ENCODE data around the gene PIK3C2B. TPM values are rescaled to one million over a fixed set of nuclear protein-coding genes. Genes with fewer than 3 reads are reported as not detected.

The PIK3C2B gene
- total RNA-seq, 2 experiments from 2014 or later: 23.3 to 25.0 TPM

GRCh38 chr1:204513117-204513716 lies 18.6 kb upstream of the PIK3C2B start:
- CTCF ChIA-PET: interaction anchor here (0.7 to 2.1 kb wide), 5 partner anchors 10 to 82 kb away, joined by 3 to 8 read pairs (median 4); no protein-coding TSS in a partner anchor
- POLR2A ChIA-PET: interaction anchor here (0.7 kb wide), 1 partner anchor 21 kb away, joined by 4 read pairs; no protein-coding TSS in a partner anchor

DNA sequence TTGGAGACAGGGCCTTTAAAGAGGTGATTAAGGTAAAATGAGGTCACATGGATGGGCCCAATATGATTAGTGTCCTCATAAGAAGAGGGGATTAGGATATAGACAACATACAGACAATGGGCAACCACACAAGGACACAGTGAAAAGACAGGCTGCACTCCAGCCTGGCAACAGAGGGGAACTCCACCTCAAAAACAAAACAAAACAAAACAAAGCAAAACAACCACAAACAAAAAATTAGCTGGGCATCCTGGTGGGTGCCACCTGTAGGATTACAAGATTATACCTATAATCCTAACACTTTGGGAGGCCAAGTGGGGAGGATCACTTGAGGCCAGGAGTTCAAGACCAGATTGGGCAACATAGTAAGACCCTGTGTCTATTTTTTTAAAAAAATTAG lies 16.8 kb upstream of the PIK3C2B start:
- ChIA-PET CTCF (no interaction called here), POLR2A (no interaction called here)

DNA sequence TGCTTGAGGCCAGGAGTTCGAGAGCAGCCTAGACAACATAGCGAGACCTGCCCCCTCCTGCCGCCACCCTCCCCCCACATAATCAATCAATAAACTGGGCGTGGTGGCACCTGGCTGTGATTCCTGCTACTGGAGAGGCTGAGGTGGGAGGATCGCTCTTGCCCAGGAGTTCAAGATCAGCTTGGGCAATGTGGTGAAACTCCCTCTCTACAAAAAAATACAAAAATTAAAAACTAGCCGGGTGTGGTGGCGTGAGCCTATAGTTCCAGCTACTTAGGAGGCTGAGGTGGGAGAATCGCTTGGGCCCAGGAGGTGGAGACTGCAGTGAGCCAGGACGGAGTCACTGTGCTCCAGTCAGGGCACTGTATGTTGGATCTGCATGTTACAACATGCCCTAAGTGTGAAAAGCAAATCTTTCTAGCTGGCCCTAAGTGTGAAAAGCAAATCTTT lies 14.6 kb upstream of the PIK3C2B start:
- CTCF ChIA-PET: interaction anchor here (0.7 to 1.9 kb wide), 2 partner anchors 63 to 332 kb away, joined by 4 read pairs; no protein-coding TSS in a partner anchor
- POLR2A ChIA-PET: no interaction called here

DNA sequence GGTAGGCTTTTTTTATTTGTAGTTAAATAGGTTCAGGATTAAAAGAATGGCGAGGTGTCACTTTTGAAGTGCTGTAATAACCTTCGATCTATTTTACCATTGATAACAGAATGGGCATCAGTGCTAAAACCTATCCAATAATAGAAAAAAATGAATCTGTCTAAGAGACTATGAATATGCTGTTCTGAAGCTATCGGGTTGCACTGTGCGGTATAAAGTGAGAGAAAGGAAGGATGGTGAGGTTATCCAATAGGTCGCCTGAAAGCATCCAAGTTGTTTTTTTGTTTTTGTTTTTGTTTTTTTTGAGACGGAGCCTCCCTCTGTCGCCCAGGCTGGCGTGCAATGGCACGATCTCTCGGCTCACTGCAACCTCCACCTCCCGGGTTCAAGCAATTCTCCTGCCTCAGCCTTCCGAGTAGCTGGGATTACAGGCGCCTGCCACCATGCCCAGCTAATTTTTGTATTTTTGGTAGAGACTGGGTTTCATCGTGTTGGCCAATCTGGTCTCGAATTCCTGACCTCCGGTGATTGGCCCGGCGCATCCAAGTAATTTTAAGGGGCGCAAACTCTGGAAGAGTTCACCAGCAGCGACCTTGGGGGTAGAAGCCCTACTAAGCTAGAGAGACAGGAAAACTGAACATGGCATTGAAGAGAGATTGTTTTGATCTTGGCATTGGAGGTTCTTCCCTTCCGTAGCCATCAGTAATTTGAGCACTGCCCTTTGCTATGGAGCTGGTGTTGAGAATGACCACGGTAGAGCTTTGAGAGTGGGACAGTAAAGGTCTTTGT lies 12.9 kb upstream of the PIK3C2B start:
- ChIA-PET POLR2A (interaction anchor here (0.5 to 3.8 kb wide), 3 partner anchors 8 to 97 kb away, joined by 3 to 48 read pairs (median 6); partner anchors contain the start of gene MDM4), CTCF (interaction anchor here (0.6 to 17.2 kb wide), 7 partner anchors 9 to 109 kb away, joined by 3 to 397 read pairs (median 16); partner anchors contain the start of genes MDM4 and PIK3C2B)

GRCh38 chr1:204506969-204507316 lies 12.3 kb upstream of the PIK3C2B start:
- ChIA-PET POLR2A (interaction anchor here (0.6 to 3.8 kb wide), 8 partner anchors 9 to 111 kb away, joined by 3 to 48 read pairs (median 5); partner anchors contain the start of genes MDM4 and PIK3C2B), CTCF (interaction anchor here (0.6 to 17.2 kb wide), 7 partner anchors 9 to 76 kb away, joined by 3 to 397 read pairs (median 16); partner anchors contain the start of genes MDM4 and PIK3C2B)

- POLR2A ChIA-PET: interaction anchor here (0.6 to 3.8 kb wide), 8 partner anchors 10 to 111 kb away, joined by 3 to 48 read pairs (median 5); partner anchors contain the start of genes MDM4 and PIK3C2B
- CTCF ChIA-PET: interaction anchor here (0.7 to 17.2 kb wide), 8 partner anchors 10 to 128 kb away, joined by 3 to 397 read pairs (median 11); partner anchors contain the start of genes MDM4 and PIK3C2B
Observed at GRCh38 chr1:204506201-204506968, 11.8 kb upstream of the PIK3C2B start.

GRCh38 chr1:204505674-204506200 lies 11.1 kb upstream of the PIK3C2B start:
- ChIA-PET POLR2A (interaction anchor here (0.6 to 3.8 kb wide), 6 partner anchors 10 to 106 kb away, joined by 3 to 48 read pairs (median 9); partner anchors contain the start of genes MDM4 and PIK3C2B), CTCF (interaction anchor here (1.1 to 17.2 kb wide), 7 partner anchors 11 to 127 kb away, joined by 3 to 397 read pairs (median 16); partner anchors contain the start of genes MDM4 and PIK3C2B)

DNA sequence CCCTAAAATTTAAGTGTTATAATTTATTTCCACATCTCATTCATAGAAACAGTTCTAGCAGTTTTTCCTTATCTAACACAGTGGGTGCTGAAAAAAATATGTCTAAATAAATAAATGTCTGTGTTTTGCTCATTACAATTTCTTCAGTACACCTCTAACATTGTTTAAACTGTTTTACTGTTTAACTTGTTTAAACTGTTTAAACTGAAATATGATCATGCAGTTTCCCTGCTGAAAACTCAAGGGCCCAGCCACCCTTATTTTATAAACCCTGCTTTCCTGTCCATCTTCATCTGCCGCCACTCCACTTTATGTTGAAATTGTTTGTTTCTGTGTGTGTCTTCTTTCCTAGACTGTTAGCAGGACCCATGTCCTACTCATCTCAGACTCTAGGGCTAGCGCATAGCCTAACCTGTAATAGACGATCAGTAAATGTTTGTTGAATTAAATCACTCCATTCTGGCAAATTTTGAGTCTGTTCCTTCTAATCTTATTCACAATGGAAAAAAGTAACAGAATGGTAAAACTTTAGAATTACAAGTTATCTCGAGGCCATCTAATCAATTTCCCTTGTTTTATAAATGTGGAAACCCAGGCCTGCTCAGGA lies 9.4 kb upstream of the PIK3C2B start:
- POLR2A ChIA-PET: no interaction called here
- CTCF ChIA-PET: interaction anchor here (0.7 to 17.2 kb wide), 10 partner anchors 9 to 349 kb away, joined by 3 to 397 read pairs (median 8); partner anchors contain the start of gene PIK3C2B

- CTCF ChIA-PET: interaction anchor here (0.5 to 17.2 kb wide), 21 partner anchors 9 to 348 kb away, joined by 3 to 397 read pairs (median 5); partner anchors contain the start of gene PIK3C2B
- POLR2A ChIA-PET: interaction anchor here (0.6 to 1.7 kb wide), 4 partner anchors 9 to 99 kb away, joined by 3 to 8 read pairs (median 4); partner anchors contain the start of gene PIK3C2B
Observed at GRCh38 chr1:204503122-204503912, 8.7 kb upstream of the PIK3C2B start.

- CTCF ChIA-PET: interaction anchor here (0.9 to 17.2 kb wide), 9 partner anchors 8 to 305 kb away, joined by 4 to 397 read pairs (median 5); partner anchors contain the start of gene PIK3C2B
- POLR2A ChIA-PET: interaction anchor here (0.9 to 1.7 kb wide), 2 partner anchors 8 to 54 kb away, joined by 5 to 8 read pairs; partner anchors contain the start of gene PIK3C2B
Observed at GRCh38 chr1:204502241-204502640, 7.6 kb upstream of the PIK3C2B start.

- ChIA-PET POLR2A (no interaction called here), CTCF (interaction anchor here (0.6 to 17.2 kb wide), 5 partner anchors 13 to 82 kb away, joined by 3 to 397 read pairs (median 3); no protein-coding TSS in a partner anchor)
Observed at GRCh38 chr1:204499511-204500468, 5.2 kb upstream of the PIK3C2B start.

DNA sequence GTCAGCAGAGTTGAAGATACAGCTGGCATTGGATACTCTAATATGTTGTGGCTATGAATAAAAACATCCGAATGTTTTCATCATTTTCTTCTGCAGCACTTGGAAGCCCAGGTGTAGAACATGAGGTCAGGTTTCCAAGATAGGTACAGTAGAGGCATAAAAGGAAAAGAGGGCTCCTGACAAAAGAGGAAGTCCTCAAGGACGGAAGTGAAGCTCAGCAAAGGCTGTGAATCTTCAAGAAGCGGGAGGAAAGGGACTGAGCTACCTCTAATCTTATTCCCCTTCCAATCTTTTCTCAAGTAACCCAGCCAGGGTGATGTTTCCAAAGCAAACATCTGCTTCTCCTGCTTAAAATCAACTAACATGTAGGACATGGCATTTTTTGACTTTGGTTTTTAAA lies 4.4 kb upstream of the PIK3C2B start:
- ChIA-PET CTCF (interaction anchor here (0.6 to 17.2 kb wide), 3 partner anchors 13 to 68 kb away, joined by 3 to 397 read pairs (median 4); no protein-coding TSS in a partner anchor), POLR2A (interaction anchor here (1.2 kb wide), 1 partner anchor 68 kb away, joined by 5 read pairs; no protein-coding TSS in a partner anchor)

DNA sequence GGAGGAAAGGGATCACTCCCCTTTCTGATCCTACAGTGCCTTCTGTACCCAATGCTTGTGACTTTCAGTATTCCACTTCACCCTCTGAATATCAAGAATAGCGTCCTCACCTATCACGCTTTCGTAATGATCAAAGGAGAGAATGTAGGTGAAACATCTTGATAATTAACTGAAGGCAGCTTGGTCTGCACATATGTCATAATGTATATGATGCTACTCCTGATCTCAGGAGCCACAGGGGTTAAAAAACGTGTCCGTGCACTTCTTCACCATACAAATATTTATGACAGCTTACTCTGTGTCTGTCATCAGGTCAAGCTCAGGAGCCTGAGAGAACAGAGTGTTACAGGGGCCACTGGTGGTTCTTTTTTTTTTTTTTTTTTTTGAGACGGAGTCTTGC lies 1.2 kb upstream of the PIK3C2B start:
- CTCF ChIA-PET: interaction anchor here (0.6 to 17.2 kb wide), 5 partner anchors 10 to 391 kb away, joined by 3 to 397 read pairs (median 3); no protein-coding TSS in a partner anchor
- POLR2A ChIA-PET: interaction anchor here (0.6 to 0.7 kb wide), 3 partner anchors 12 to 110 kb away, joined by 3 read pairs; no protein-coding TSS in a partner anchor

DNA sequence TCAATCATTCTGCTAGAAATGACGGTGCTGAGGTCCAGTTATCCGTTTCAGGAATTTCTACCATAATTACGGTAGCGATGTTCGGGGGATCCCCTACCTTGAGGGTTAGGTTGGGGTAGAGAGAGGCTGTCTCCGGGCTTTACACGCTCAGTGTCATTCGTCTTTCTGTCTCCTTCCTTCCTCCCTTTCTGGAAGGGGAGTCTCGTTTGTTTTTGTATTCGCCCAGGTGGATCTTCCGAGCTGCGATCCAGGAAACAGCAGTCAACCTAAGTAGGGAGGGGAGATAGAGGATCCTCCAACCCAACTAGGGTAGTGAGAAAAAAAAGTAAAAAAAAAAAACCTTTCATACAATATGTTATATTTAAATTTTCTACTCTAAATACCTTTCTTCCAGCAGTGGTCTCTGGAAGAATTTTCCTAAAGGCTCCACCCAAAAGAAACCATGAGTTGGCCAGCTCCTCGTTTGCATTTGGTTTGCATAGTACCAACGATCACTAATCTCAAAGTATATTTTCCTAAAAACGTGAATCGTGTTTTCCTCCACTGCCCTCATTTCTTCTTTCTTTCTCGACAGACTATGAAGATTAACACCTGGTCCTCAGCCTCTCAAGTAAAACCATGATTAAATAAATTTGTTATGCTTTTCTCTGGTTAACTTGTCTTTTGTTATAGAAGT lies 611 bp upstream of the PIK3C2B start:
- ChIA-PET CTCF (interaction anchor here (0.6 to 17.2 kb wide), 6 partner anchors 10 to 794 kb away, joined by 3 to 397 read pairs (median 5); no protein-coding TSS in a partner anchor), POLR2A (interaction anchor here (0.6 to 2.0 kb wide), 11 partner anchors 8 to 109 kb away, joined by 3 to 21 read pairs (median 4); partner anchors contain the start of gene MDM4)

DNA sequence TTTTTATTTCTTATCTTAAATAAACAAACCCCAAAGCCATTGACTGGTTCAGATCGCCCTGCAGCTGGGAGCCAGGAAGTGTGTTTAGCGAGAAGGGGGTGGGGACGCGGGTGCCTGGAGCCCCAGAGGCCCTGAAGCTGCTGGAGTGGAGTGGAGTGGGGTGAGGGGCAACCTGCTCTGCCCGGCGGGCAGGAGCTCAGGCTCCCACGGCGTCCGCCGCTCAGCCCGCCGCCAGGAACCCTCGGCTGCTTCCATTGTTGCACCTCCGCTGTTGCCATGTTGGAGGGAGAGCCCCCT lies 673 bp downstream of the PIK3C2B start:
- CTCF ChIA-PET: interaction anchor here (0.9 to 17.2 kb wide), 9 partner anchors 12 to 96 kb away, joined by 3 to 397 read pairs (median 3); no protein-coding TSS in a partner anchor
- POLR2A ChIA-PET: interaction anchor here (0.6 to 2.0 kb wide), 11 partner anchors 9 to 795 kb away, joined by 3 to 21 read pairs (median 4); partner anchors contain the start of gene MDM4
